ENCODE results near the gene CELSR2. TPM values are rescaled to one million over a fixed set of nuclear protein-coding genes. Genes with fewer than 3 reads are reported as not detected.

Gene CELSR2
- total RNA-seq, 1 experiment from 2014 or later = 1.2 TPM

DNA sequence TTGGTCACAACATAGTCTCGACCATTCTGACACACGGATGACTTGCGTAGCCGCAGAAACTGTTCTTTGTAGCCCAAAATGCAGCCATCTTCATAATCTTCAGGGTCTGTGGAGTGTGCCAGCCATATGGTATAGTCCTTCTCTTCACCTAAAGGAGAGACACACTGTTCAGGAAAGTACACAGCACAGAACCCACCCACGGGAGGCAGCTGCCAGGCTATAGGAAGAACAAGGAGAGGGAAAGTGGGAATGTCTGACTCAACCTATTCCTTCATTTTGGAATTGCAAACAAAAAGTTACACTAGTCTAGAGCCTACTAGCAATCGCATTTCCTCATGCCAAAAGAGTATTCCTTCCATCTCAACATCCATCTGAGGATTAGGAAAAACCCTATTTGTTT, 73.6 kb downstream of the CELSR2 start:
- no peak for DNase-seq
- H3K27me3 ChIP-seq = peaks cover 38% of the 10 kb centered on the region
- H3K4me3 ChIP-seq = no peak overlapping the region
- no peaks in the 10 kb centered on the region for H3K36me3 ChIP-seq
- no peaks in the 10 kb centered on the region for H3K9me3 ChIP-seq

Other genes with a start within 250 kb of the CELSR2 start
- 19.5 and 23.7 TPM in 2 replicates for gene WDR47, start 207.4 kb upstream of the CELSR2 start, total RNA-seq (2014; rRNA removed; shearing (Covaris generic); ENCODE audit: low replicate concordance)
- 37.6 and 71.7 TPM in 2 replicates for gene TAF13, start 173.5 kb upstream of the CELSR2 start, total RNA-seq (2014; rRNA removed; shearing (Covaris generic); ENCODE audit: low replicate concordance)
- 43.4 and 61.3 TPM in 2 replicates for gene TMEM167B, start 158.8 kb upstream of the CELSR2 start, total RNA-seq (2014; rRNA removed; shearing (Covaris generic); ENCODE audit: low replicate concordance)
- 0.20 TPM in 1 of 2 replicates, not detected in the other for gene ELAPOR1, start 135.4 kb upstream of the CELSR2 start, total RNA-seq (2014; rRNA removed; shearing (Covaris generic); ENCODE audit: low replicate concordance)
- gene SARS1, start 35.6 kb upstream of the CELSR2 start, total RNA-seq (2014; rRNA removed; shearing (Covaris generic); ENCODE audit: low replicate concordance) = 751 and 778 TPM in 2 replicates
- 38.5 and 67.0 TPM in 2 replicates for gene PSRC1, start 33.6 kb downstream of the CELSR2 start, total RNA-seq (2014; rRNA removed; shearing (Covaris generic); ENCODE audit: low replicate concordance)
- not detected in 2 replicates for gene MYBPHL, start 57.5 kb downstream of the CELSR2 start, total RNA-seq (2014; rRNA removed; shearing (Covaris generic); ENCODE audit: low replicate concordance)
- gene SORT1, start 148.4 kb downstream of the CELSR2 start, total RNA-seq (2014; rRNA removed; shearing (Covaris generic); ENCODE audit: low replicate concordance) = 0.07 and 0.46 TPM in 2 replicates
- gene PSMA5, start 176.9 kb downstream of the CELSR2 start, total RNA-seq (2014; rRNA removed; shearing (Covaris generic); ENCODE audit: low replicate concordance) = 304 and 1,327 TPM in 2 replicates
- 0.46 TPM in 1 of 2 replicates, not detected in the other for gene SYPL2, start 217.0 kb downstream of the CELSR2 start, total RNA-seq (2014; rRNA removed; shearing (Covaris generic); ENCODE audit: low replicate concordance)
- 3.9 and 10.4 TPM in 2 replicates for gene ATXN7L2, start 234.4 kb downstream of the CELSR2 start, total RNA-seq (2014; rRNA removed; shearing (Covaris generic); ENCODE audit: low replicate concordance)
- 2.2 and 6.7 TPM in 2 replicates for gene CYB561D1, start 244.6 kb downstream of the CELSR2 start, total RNA-seq (2014; rRNA removed; shearing (Covaris generic); ENCODE audit: low replicate concordance)